Activated CD4-positive, alpha-beta T cell treated with anti-CD3 and anti-CD28 coated beads, Interleukin-10, Interleukin-2, amounts not matched to agents 100 ng/mL and 50 ng/mL, durations not matched to agents 16 hours and 8 hours (primary cell): ENCODE results near the gene KISS1R.
"Not testable (repeated sequence)": the region's sequence is repeated elsewhere in the genome, so short reads cannot be mapped to it uniquely, and the experiment has no call there.

Experiments
- DNase-seq: peaks from one replicate; pipeline ENCODE4 v3.0.0-alpha.2; 2020

Gene KISS1R

DNA sequence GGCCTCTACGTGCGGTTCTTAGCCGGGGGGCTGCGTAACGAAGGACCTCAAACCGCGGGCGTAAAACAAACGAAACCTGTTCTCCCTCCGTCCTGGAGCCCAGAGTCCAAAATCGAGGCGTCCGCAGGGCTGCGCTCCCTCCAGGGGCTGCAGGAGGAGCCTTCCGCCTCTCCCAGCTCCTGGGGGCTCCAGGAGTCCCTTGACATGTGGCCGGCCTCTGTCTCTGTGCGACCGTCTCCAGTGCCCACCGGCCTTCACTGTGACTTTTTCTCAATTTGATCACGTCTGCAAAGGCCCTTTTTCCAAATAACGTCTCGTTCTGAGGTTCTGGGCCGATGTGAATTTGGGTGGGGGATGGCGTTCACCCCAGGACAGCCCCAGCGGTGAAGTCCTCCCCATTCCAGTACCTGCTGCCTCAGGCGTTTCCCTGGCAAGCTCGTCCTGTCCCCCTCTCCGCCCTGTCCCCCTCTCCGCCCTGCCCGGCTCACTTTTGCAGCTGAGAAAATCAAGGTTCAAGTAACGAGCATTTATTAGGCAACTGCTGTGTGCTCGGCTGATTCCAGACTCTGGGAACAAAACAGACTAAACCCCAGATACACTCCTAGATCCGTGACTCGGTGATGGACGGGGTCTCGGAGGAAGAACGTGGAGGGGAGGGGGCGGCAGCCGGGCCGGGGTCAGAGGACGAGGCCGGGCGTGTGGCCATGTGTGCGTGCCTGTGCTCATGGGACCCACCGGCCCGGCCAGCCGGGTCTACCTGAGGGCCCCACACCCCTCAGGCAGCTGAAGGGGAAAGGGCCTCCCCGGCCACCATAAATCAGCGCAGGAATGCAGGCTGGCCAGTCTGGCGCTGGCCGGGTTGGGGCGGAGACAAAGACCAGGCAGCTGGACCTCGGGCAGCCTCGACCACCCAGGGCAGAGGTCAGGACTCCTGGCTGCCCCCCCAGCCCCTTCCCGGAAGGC lies 39.0 kb downstream of the KISS1R start:
- no peak for DNase-seq

GRCh38 chr19:956766-957440 lies 39.8 kb downstream of the KISS1R start:
- no peak for DNase-seq

DNA sequence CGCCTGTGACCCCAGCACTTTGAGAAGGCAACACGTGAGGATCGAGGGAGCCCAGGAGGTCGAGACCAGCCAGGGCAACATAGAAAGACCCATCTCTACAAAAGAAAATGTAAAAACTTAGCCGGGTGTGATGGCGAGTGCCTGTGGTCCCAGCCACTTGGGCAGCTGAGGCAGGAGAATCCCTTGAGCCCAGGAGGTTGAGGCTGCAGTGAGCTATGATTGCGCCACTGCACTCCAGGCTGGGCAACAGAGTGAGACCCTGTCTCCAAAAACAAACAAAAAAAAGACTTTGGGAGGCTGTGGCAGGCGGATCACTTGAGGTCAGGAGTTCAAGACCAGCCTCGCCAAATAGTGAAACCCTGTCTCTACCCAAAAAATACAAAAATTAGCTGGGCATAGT lies 40.4 kb downstream of the KISS1R start:
- not testable (repeated sequence) for DNase-seq

- DNase-seq = peak; percentile 36
These were observed 42.1 kb downstream of the KISS1R start for GRCh38 chr19:958967-959855.

- no peak for DNase-seq
These were observed 42.9 kb downstream of the KISS1R start for GRCh38 chr19:960020-960419.

DNA sequence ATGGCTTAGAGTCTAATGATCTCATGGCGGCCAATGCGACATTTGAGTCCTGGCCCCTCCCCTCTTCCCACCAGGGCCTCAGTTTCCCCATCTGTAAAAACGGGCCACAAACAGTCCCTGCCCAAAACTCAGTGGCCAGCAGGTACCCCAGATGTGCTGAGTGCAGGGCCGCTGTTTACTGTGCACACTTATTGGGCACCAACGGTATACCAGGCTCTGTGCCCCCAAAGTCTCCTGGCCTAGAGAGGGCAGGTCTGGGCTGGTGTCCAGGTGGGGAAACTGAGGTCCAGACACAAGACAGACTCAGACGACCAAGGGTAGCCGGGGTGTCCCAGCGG lies 43.4 kb downstream of the KISS1R start:
- DNase-seq = no peak

DNA sequence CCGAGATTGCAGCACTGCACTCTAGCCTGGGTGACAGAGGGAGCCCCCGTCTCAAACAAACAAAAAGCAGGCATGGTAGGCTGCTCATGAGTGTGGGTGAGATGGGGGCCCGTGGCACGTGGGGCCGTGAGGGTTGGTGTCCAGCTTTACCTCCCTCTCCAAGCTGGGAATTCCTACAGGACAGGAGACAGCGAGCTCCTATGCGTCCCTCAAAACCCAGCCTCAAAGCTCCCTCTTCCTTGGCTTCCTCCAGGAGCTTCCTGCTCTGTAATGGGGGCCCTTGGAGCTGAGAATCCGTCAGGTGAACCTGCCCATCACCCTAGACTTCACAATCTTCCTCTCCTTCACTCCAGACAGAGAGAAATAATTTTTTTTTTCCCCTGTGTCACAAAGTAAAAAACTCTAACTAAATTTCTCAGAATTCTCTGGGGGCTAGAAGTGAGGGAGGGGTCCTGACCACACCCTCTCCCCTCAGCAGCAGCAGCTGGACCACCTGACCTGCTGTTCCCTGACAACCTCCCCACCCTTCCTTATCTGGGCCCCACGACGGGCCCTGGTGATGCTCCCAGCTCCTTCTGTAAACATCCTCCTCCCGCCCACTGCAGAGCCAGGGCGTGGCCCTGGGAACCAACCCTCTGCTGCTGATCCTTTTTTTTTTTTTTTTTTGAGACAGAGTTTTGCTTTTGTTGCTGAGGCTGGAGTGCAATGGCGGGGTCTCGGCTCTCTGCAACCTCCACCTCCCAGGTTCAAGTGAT lies 44.9 kb downstream of the KISS1R start:
- DNase-seq = no peak

GRCh38 chr19:962683-963400 lies 45.7 kb downstream of the KISS1R start:
- DNase-seq = no peak

GRCh38 chr19:963486-963951 lies 46.4 kb downstream of the KISS1R start:
- DNase-seq = no peak

GRCh38 chr19:964116-964520 lies 47.0 kb downstream of the KISS1R start:
- DNase-seq = no peak

- DNase-seq = no peak
These were observed 47.9 kb downstream of the KISS1R start for GRCh38 chr19:964761-965694.

GRCh38 chr19:966485-967088 lies 49.5 kb downstream of the KISS1R start:
- no peak for DNase-seq
